ENCODE measurements around the gene ITGB6. TPM values are rescaled to one million over a fixed set of nuclear protein-coding genes. Genes with fewer than 3 reads are reported as not detected.

The ITGB6 gene
- polyA plus RNA-seq, 2 of the 4 experiments (the other 2 are of a cell fraction): 4.2 to 5.0 TPM

- ChIA-PET CTCF (interaction anchor here (0.8 to 1.1 kb wide), 4 partner anchors 10 to 208 kb away, joined by 3 to 4 read pairs (median 3); no protein-coding TSS in a partner anchor), POLR2A (no interaction called here)
- H3K4me2 ChIP-seq: peak within 1 kb of the TSS; percentile 84
- peak within 1 kb of the TSS; percentile 82 for H3K4me3 ChIP-seq
- peak within 1 kb of the TSS; percentile 76 to 90 for H3K27ac ChIP-seq
- no peaks in the 10 kb centered on the region for H3K9me3 ChIP-seq
- TF ChIP-seq, protein P1, sequence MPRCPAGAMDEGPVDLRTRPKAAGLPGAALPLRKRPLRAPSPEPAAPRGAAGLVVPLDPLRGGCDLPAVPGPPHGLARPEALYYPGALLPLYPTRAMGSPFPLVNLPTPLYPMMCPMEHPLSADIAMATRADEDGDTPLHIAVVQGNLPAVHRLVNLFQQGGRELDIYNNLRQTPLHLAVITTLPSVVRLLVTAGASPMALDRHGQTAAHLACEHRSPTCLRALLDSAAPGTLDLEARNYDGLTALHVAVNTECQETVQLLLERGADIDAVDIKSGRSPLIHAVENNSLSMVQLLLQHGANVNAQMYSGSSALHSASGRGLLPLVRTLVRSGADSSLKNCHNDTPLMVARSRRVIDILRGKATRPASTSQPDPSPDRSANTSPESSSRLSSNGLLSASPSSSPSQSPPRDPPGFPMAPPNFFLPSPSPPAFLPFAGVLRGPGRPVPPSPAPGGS (IDR thresholded peaks at IDR 0.05): 0 out of 3 replicates have a peak, but pooled peaks have one; percentile 17
- TF ChIP-seq PHF8 (IDR thresholded peaks at IDR 0.05; ENCODE audit: borderline replicate concordance, low read depth): peak; percentile 60; the same call in 1 of the 2 replicates
- peak; percentile 16; the same call in 1 of the 2 replicates for TF ChIP-seq RNF2 (IDR thresholded peaks at IDR 0.05; ENCODE audit: borderline replicate concordance, low read depth)
- TF ChIP-seq, protein P2, sequence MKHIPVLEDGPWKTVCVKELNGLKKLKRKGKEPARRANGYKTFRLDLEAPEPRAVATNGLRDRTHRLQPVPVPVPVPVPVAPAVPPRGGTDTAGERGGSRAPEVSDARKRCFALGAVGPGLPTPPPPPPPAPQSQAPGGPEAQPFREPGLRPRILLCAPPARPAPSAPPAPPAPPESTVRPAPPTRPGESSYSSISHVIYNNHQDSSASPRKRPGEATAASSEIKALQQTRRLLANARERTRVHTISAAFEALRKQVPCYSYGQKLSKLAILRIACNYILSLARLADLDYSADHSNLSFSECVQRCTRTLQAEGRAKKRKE (CRISPR knock-in tag; IDR thresholded peaks at IDR 0.05; ENCODE audit: low read depth): no peak
- TF ChIP-seq FOSB (CRISPR knock-in tag; IDR thresholded peaks at IDR 0.05): no peak
- 0 out of 2 replicates have a peak, but pooled peaks have one; percentile 21 for TF ChIP-seq MAX (IDR thresholded peaks at IDR 0.05)
- peak; percentile 39 for TF ChIP-seq POLR2A (IDR thresholded peaks at IDR 0.05; ENCODE audit: low read length)
- ATAC-seq (peak; percentile 78 to 88), FAIRE-seq (no peak), DNase-seq (ENCODE audit: low read depth in 1 of 2, low spot score in 1 of 2) (peak; percentile 41 to 78)
- H3K4me1 ChIP-seq: peaks cover 9% of the 10 kb centered on the region; the same call in 2 of the 3 replicates
- WGBS (ENCODE audit: missing lambda C conversion rate): 6% methylated on average over 10 of the region's 52 CpGs
Measured at GRCh38 chr2:160062292-160063005, 137.6 kb downstream of the ITGB6 start, which contains the start of gene PLA2R1. TSS of gene PLA2R1 (minus strand) at chr2:160062615. CDS start at chr2:160062403, 212 bp downstream.

- ChIA-PET POLR2A (no interaction called here), CTCF (interaction anchor here (0.8 to 1.1 kb wide), 3 partner anchors 9 to 208 kb away, joined by 3 to 4 read pairs (median 3); no protein-coding TSS in a partner anchor)
- peaks cover 9% of the 10 kb centered on the region; the same call in 2 of the 3 replicates for H3K4me1 ChIP-seq
- H3K27ac ChIP-seq: peak overlapping the region; percentile 76 to 90
- peak; percentile 37 to 40; a peak in 4 of 6 replicates for ATAC-seq
- TF ChIP-seq POLR2A (IDR thresholded peaks at IDR 0.05; ENCODE audit: low read length) (no peak), HOXA7 (CRISPR knock-in tag; IDR thresholded peaks at IDR 0.05) (no peak), ELK1 (IDR thresholded peaks at IDR 0.05; ENCODE audit: low read depth, low read length) (no peak), PHF8 (IDR thresholded peaks at IDR 0.05; ENCODE audit: borderline replicate concordance, low read depth) (no peak), EHMT2 (IDR thresholded peaks at IDR 0.05; ENCODE audit: low read depth) (no peak), E2F6 (IDR thresholded peaks at IDR 0.05; ENCODE audit: borderline replicate concordance, low read depth) (no peak), ZNF302 (CRISPR knock-in tag; IDR thresholded peaks at IDR 0.05) (no peak)
- TF ChIP-seq, protein P3, sequence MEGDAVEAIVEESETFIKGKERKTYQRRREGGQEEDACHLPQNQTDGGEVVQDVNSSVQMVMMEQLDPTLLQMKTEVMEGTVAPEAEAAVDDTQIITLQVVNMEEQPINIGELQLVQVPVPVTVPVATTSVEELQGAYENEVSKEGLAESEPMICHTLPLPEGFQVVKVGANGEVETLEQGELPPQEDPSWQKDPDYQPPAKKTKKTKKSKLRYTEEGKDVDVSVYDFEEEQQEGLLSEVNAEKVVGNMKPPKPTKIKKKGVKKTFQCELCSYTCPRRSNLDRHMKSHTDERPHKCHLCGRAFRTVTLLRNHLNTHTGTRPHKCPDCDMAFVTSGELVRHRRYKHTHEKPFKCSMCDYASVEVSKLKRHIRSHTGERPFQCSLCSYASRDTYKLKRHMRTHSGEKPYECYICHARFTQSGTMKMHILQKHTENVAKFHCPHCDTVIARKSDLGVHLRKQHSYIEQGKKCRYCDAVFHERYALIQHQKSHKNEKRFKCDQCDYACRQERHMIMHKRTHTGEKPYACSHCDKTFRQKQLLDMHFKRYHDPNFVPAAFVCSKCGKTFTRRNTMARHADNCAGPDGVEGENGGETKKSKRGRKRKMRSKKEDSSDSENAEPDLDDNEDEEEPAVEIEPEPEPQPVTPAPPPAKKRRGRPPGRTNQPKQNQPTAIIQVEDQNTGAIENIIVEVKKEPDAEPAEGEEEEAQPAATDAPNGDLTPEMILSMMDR (IDR thresholded peaks at IDR 0.05): no peak
- DNase-seq (ENCODE audit: low read depth in 1 of 2, low spot score in 1 of 2): peak in 1 of 2 experiments; percentile 15
- peak overlapping the region; percentile 82 for H3K4me3 ChIP-seq
- H3K4me2 ChIP-seq: peak overlapping the region; percentile 84
- 64% methylated on average over 4 of the region's 27 CpGs for WGBS (ENCODE audit: missing lambda C conversion rate)
- no peak for FAIRE-seq
- H3K9me3 ChIP-seq: no peaks in the 10 kb centered on the region
Measured at GRCh38 chr2:160061944-160062291, 138.2 kb downstream of the ITGB6 start.

Data from A549 (cell line).